PC-9 (cell line): ENCODE results near the gene SAP25. TPM values are rescaled to one million over a fixed set of nuclear protein-coding genes. Genes with fewer than 3 reads are reported as not detected.

ENCODE experiments used
- BruUV-seq: library from RNA; stranded (reverse); fragments of 400-500 nt; replicated peaks from 2 replicates; lab custom pipeline; 2021; lab: Mats Ljungman, UMichigan
- CTCF ChIA-PET: fragments of 300-600 bp; sonication (Branson Sonifier 250); formaldehyde crosslinking; loops from one replicate; lab custom pipeline; 2022; ENCODE audit warnings: antibody characterized with exemption; lab: Charles Lee
- POLR2A ChIA-PET: fragments of 300-600 bp; sonication (Branson Sonifier 250); formaldehyde crosslinking; loops from one replicate; lab custom pipeline; 2022; ENCODE audit warnings: antibody characterized with exemption; ENCODE audit not compliant: unreplicated experiment; lab: Charles Lee
- DNase-seq, 2 experiments: peaks; one replicate each; pipeline versions ENCODE4 v3.0.0 to v3.0.0-alpha.2; 2015 to 2022; ENCODE audit warnings: mixed read lengths in 1 of 2
- H2AFZ ChIP-seq: fragments of 200-600 bp; sonication (generic); 2 replicates; pipeline ENCODE4 v1.8.1; 2017; ENCODE audit warnings: antibody characterized with exemption
- H3F3A ChIP-seq: fragments of 200-600 bp; sonication (generic); 2 replicates; pipeline ENCODE4 v1.8.1; 2017; ENCODE audit warnings: antibody characterized with exemption, mild to moderate bottlenecking, low read depth; ENCODE audit not compliant: insufficient read depth
- H3K27ac ChIP-seq: fragments of 200-600 bp; sonication (generic); 2 replicates; pipeline ENCODE4 v1.6.1; 2016; ENCODE audit warnings: mixed run types
- H3K27me3 ChIP-seq: fragments of 200-600 bp; sonication (generic); 2 replicates; pipeline ENCODE4 v1.6.1; 2016; ENCODE audit warnings: low read depth, mixed run types; ENCODE audit not compliant: insufficient read depth
- H3K36me3 ChIP-seq: fragments of 200-600 bp; sonication (generic); 2 replicates; pipeline ENCODE4 v1.6.1; 2016; ENCODE audit warnings: low read depth, mixed run types
- H3K4me1 ChIP-seq: fragments of 200-600 bp; sonication (generic); replicated peaks from 2 replicates; pipeline ENCODE4 v1.6.1; 2016; ENCODE audit warnings: mixed run types; ENCODE audit not compliant: insufficient read depth
- H3K4me2 ChIP-seq: fragments of 200-600 bp; sonication (generic); 2 replicates; pipeline ENCODE4 v1.6.1; 2017; ENCODE audit warnings: mixed run types
- H3K4me3 ChIP-seq: fragments of 200-600 bp; sonication (generic); 2 replicates; pipeline ENCODE4 v1.6.1; 2016; ENCODE audit warnings: mixed run types
- H3K79me2 ChIP-seq: fragments of 200-600 bp; sonication (generic); 2 replicates; pipeline ENCODE4 v1.6.1; 2017; ENCODE audit warnings: low read depth, mixed run types
- H3K9me2 ChIP-seq: fragments of 200-600 bp; sonication (generic); 2 replicates; pipeline ENCODE4 v1.8.1; 2017; ENCODE audit warnings: mild to moderate bottlenecking; ENCODE audit not compliant: insufficient read depth
- H3K9me3 ChIP-seq: fragments of 200-600 bp; sonication (generic); 2 replicates; pipeline ENCODE4 v1.8.1; 2016; ENCODE audit warnings: low read depth; ENCODE audit not compliant: insufficient read depth
- H4K20me1 ChIP-seq: fragments of 200-600 bp; sonication (generic); 2 replicates; pipeline ENCODE4 v1.8.1; 2017; ENCODE audit not compliant: insufficient read depth
- CTCF ChIP-seq: fragments of 200-600 bp; sonication (generic); conservative IDR thresholded peaks from 2 replicates; pipeline ENCODE4 v1.6.1; 2017; ENCODE audit warnings: mixed run types, antibody characterized with exemption, mild to moderate bottlenecking, moderate library complexity
- EZH2 ChIP-seq: fragments of 200-600 bp; sonication (generic); IDR thresholded peaks from 2 replicates; pipeline ENCODE4 v1.8.0; 2017; ENCODE audit warnings: antibody characterized with exemption, low read depth
- intact Hi-C: fragments of 100-400 bp; cut with micrococcal nuclease; formaldehyde crosslinking; loops from one replicate; pipeline ENCODE4 v1.10.0; 2022; ENCODE audit not compliant: unreplicated experiment
- total RNA-seq: library from RNA; stranded (reverse); gene quantifications from 2 replicates; pipeline ENCODE4 v1.2.3, GENCODE V29; 2021

Gene SAP25
- total RNA-seq, 1 experiment from 2014 or later = 11.0 TPM

GRCh38 chr7:100620239-100620638 lies 46.5 kb upstream of the SAP25 start:
- H3K4me3 ChIP-seq = no peak overlapping the region
- POLR2A ChIA-PET = interaction anchor here (0.6 kb wide), 1 partner anchor 34 kb away, joined by 7 read pairs; no protein-coding TSS in a partner anchor
- H3K27me3 ChIP-seq = no peaks in the 10 kb centered on the region
- H3K4me2 ChIP-seq = no peak overlapping the region
- no peak for TF ChIP-seq EZH2
- no peak for TF ChIP-seq CTCF
- H3K9me3 ChIP-seq = no peaks in the 10 kb centered on the region
- H3K79me2 ChIP-seq = no peaks in the 10 kb centered on the region
- intact Hi-C loops = no loop called here
- H2AFZ ChIP-seq = no peak overlapping the region
- no TSS peak for BruUV-seq
- H3K27ac ChIP-seq = no peak overlapping the region
- no peaks in the 10 kb centered on the region for H4K20me1 ChIP-seq
- CTCF ChIA-PET = interaction anchor here (0.6 kb wide), 1 partner anchor 163 kb away, joined by 3 read pairs; no protein-coding TSS in a partner anchor
- no peaks in the 10 kb centered on the region for H3K36me3 ChIP-seq
- no peak for DNase-seq
- H3F3A ChIP-seq = no peaks in the 10 kb centered on the region
- H3K9me2 ChIP-seq = no peaks in the 10 kb centered on the region
- no peaks in the 10 kb centered on the region for H3K4me1 ChIP-seq

GRCh38 chr7:100614308-100614861 lies 40.7 kb upstream of the SAP25 start:
- Histone ChIP-seq H3K9me3 (no peaks in the 10 kb centered on the region), H3K27me3 (no peaks in the 10 kb centered on the region), H3K79me2 (no peaks in the 10 kb centered on the region), H3K36me3 (no peaks in the 10 kb centered on the region), H2AFZ (no peak overlapping the region), H3F3A (peaks cover 15% of the 10 kb centered on the region; the same call in 1 of the 2 replicates), H3K4me3 (no peak overlapping the region), H3K27ac (no peak overlapping the region), H3K4me1 (peaks cover 5% of the 10 kb centered on the region), H3K9me2 (no peaks in the 10 kb centered on the region), H4K20me1 (no peaks in the 10 kb centered on the region), H3K4me2 (no peak overlapping the region)
- CTCF ChIA-PET = no interaction called here
- POLR2A ChIA-PET = interaction anchor here (0.5 kb wide), 1 partner anchor 92 kb away, joined by 5 read pairs; the partner anchor contains the start of gene POP7
- TF ChIP-seq EZH2 (no peak), CTCF (no peak)
- DNase-seq = no peak
- BruUV-seq = no TSS peak
- intact Hi-C loops = no loop called here

GRCh38 chr7:100613412-100614175 lies 39.9 kb upstream of the SAP25 start:
- Histone ChIP-seq H3K27ac (no peak overlapping the region), H3K36me3 (no peaks in the 10 kb centered on the region), H3F3A (peaks cover 15% of the 10 kb centered on the region; the same call in 1 of the 2 replicates), H3K4me3 (peak overlapping the region; percentile 74; the same call in 1 of the 2 replicates), H2AFZ (no peak overlapping the region), H4K20me1 (no peaks in the 10 kb centered on the region), H3K79me2 (no peaks in the 10 kb centered on the region), H3K9me2 (no peaks in the 10 kb centered on the region), H3K4me1 (peaks cover 5% of the 10 kb centered on the region), H3K4me2 (peak overlapping the region; percentile 96), H3K9me3 (no peaks in the 10 kb centered on the region), H3K27me3 (no peaks in the 10 kb centered on the region)
- CTCF ChIA-PET = interaction anchor here (1.7 kb wide), 1 partner anchor 25 kb away, joined by 12 read pairs; no protein-coding TSS in a partner anchor
- BruUV-seq = no TSS peak
- TF ChIP-seq CTCF = no peak
- TF ChIP-seq EZH2 = no peak
- DNase-seq = no peak
- POLR2A ChIA-PET = interaction anchor here (1.6 kb wide), 1 partner anchor 59 kb away, joined by 7 read pairs; no protein-coding TSS in a partner anchor
- intact Hi-C loops = loop anchor here (2.0 kb wide), 1 partner anchor 59 kb away; the partner anchor contains the start of gene GNB2
